ENCODE data around the gene C20orf96.

C20orf96 gene

DNA sequence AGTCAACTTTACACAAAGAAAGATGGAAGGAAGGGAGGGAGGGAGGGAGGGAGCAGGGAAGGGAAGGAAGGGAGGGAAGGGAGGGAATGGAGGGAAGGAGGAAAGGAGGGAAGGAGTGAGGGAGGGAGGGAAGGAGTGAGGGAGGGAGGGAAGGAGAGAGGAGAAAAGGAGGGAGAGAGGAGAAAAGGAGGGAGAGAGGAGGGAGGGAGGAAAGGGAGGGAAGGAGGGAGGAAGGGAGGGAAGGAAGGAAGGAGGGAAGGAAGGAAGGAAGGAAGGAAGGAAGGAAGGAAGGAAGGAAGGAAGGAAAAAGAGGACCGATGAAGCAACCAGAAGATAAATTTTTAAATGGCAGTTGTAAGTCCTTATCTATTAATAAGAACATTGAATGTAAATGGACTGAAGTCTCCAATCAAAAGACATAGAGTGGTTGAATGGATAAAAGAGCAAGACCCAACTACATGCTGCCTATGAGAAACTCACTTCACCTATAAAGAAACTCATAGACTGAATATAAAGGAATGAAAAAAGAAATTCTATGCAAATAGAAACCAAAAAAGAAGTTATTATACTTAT lies 69.2 kb downstream of the C20orf96 start:
- TF ChIP-seq CTCF (IDR thresholded peaks at IDR 0.05; ENCODE audit: low read length, missing control alignments), result no peak
- DNase-seq (ENCODE audit: low read depth), result no peak
- no peak overlapping the region for H3K4me3 ChIP-seq (replicated peaks; ENCODE audit: low read depth, low read length)
